HEK293T (cell line): ENCODE measurements around the gene TTC9.

Source experiments
- BHLHE40 ChIP-seq: fragments of 450-650 bp; IDR thresholded peaks from 2 replicates; pipeline ENCODE4 v1.6.1; 2016; ENCODE audit warnings: mild to moderate bottlenecking, moderate library complexity, borderline replicate concordance
- HDGF ChIP-seq: fragments of 450-650 bp; IDR thresholded peaks from 2 replicates; pipeline ENCODE4 v1.6.1; 2017; ENCODE audit warnings: antibody characterized with exemption, borderline replicate concordance
- TARDBP ChIP-seq: fragments of 450-650 bp; IDR thresholded peaks from 2 replicates; pipeline ENCODE4 v1.6.1; 2016

- TF ChIP-seq HDGF = no peak
- TF ChIP-seq BHLHE40 = no peak
- no peak for TF ChIP-seq TARDBP
Measured at GRCh38 chr14:70597731-70598130, 44.0 kb upstream of the TTC9 start.
